ENCODE results near the gene MBD1. TPM values are rescaled to one million over a fixed set of nuclear protein-coding genes. Genes with fewer than 3 reads are reported as not detected.

Gene MBD1
- total RNA-seq, 1 experiment from 2014 or later, result 58.1 TPM

- Histone ChIP-seq H3K79me2 (ENCODE audit: insufficient read depth, low read length) (no peaks in the 10 kb centered on the region), H2BK5ac (ENCODE audit: insufficient read length, low read length) (no peak overlapping the region), H3K79me1 (ENCODE audit: insufficient read depth, low read depth, low read length, poor library complexity, severe bottlenecking) (no peaks in the 10 kb centered on the region), H3K4ac (ENCODE audit: low read depth, low read length) (no peak overlapping the region), H2BK15ac (ENCODE audit: low read depth, low read length) (no peak overlapping the region), H2AFZ (ENCODE audit: low read length) (no peak overlapping the region), H2BK120ac (ENCODE audit: low read depth, low read length, poor library complexity, severe bottlenecking) (no peak overlapping the region), H3K9me3 (ENCODE audit: control insufficient read depth, low read depth, low read length) (no peaks in the 10 kb centered on the region), H3K27ac (ENCODE audit: insufficient read length, low read depth, low read length) (no peak overlapping the region), H4K91ac (ENCODE audit: insufficient read length, low read depth, low read length) (no peak overlapping the region), H3K14ac (ENCODE audit: insufficient read depth, low read length) (no peak overlapping the region), H2BK20ac (ENCODE audit: low read depth, low read length, poor library complexity, severe bottlenecking) (no peak overlapping the region), H2AK5ac (ENCODE audit: insufficient read length, low read length) (no peak overlapping the region), H3K27me3 (ENCODE audit: insufficient read depth, low read length) (no peaks in the 10 kb centered on the region; the same call in 1 of the 2 replicates), H4K20me1 (ENCODE audit: control insufficient read depth, insufficient read depth, insufficient read length) (no peaks in the 10 kb centered on the region), H4K5ac (ENCODE audit: insufficient read length, low read depth, low read length) (no peak overlapping the region), H3K23me2 (ENCODE audit: insufficient read length, low read depth, low read length, poor library complexity, severe bottlenecking) (no peaks in the 10 kb centered on the region), H3K23ac (ENCODE audit: insufficient read length, low read depth, low read length) (no peak overlapping the region), H3K9ac (ENCODE audit: extremely low read depth, insufficient read length, low read length) (no peak overlapping the region), H2BK12ac (ENCODE audit: insufficient read length, low read depth, low read length) (no peak overlapping the region), H3K56ac (ENCODE audit: insufficient read length, low read depth, low read length) (no peak overlapping the region), H4K8ac (replicated peaks; ENCODE audit: insufficient read length, low read depth, low read length) (no peak overlapping the region), H3T11ph (ENCODE audit: low read length) (no peak overlapping the region), H3K4me1 (ENCODE audit: insufficient read depth, low read length) (no peaks in the 10 kb centered on the region), H3K18ac (ENCODE audit: insufficient read length, low read depth, low read length) (no peak overlapping the region), H3K4me2 (ENCODE audit: insufficient read depth, insufficient read length, low read length) (no peak overlapping the region)
- no peak for TF ChIP-seq CTCF (conservative IDR thresholded peaks at IDR 0.05)
- H3K4me1 Mint-ChIP-seq, result peaks cover 0 to 5% of the 10 kb centered on the region in 2 experiments; a peak in 1 of 4 replicates
- DNase-seq, result no peak
- no peaks in the 10 kb centered on the region for H3K9me3 Mint-ChIP-seq
- H3K27ac Mint-ChIP-seq, result no peak overlapping the region
- H3K36me3 Mint-ChIP-seq (ENCODE audit: insufficient read depth in 1 of 3, low read depth in 3 of 3), result no peaks in the 10 kb centered on the region
- peaks cover 24% of the 10 kb centered on the region for H3K27me3 Mint-ChIP-seq (ENCODE audit: low read depth)
- no CpG with 5 or more reads among the region's 5 CpGs for WGBS (ENCODE audit: extremely low coverage, insufficient read length, low lambda C conversion rate)
- H3K4me3 Mint-ChIP-seq, result no peak overlapping the region
Observed at GRCh38 chr18:50315100-50315871, 34.0 kb upstream of the MBD1 start.
